ENCODE measurements around the gene ANK3. TPM values are rescaled to one million over a fixed set of nuclear protein-coding genes. Genes with fewer than 3 reads are reported as not detected.

Gene ANK3
- polyA plus RNA-seq, 3 donors: not detected

- no peak overlapping the region for H3K4me3 Mint-ChIP-seq
- H3K4me2 ChIP-seq (replicated peaks; ENCODE audit: extremely low read depth, low read length, poor library complexity, severe bottlenecking): no peak overlapping the region
- intact Hi-C loops (cut with micrococcal nuclease): loop anchor here in 1 of 2 donors (10.0 kb wide), 1 partner anchor 54 kb away; no protein-coding TSS in a partner anchor
Measured at GRCh38 chr10:60230892-60231291, 158.8 kb downstream of the ANK3 start.

GRCh38 chr10:60224066-60224705 is 165.5 kb downstream of the ANK3 start:
- H3K27me3 Mint-ChIP-seq (ENCODE audit: low read depth in 3 of 3): peaks cover 0 to 3% (median 0%) of the 10 kb centered on the region in 3 donors
- H3K4me3 Mint-ChIP-seq: no peak overlapping the region
- H3K9me3 Mint-ChIP-seq: no peaks in the 10 kb centered on the region
- no peaks in the 10 kb centered on the region for H3K36me3 Mint-ChIP-seq
- 93% methylated on average over 3 of the region's 8 CpGs for WGBS (ENCODE audit: insufficient coverage)
- H3K9ac ChIP-seq (ENCODE audit: insufficient read depth, low read length, poor library complexity, severe bottlenecking): no peak overlapping the region
- no peak overlapping the region for H3K4me3 ChIP-seq (replicated peaks in 1 of 3; ENCODE audit: low read depth in 2 of 3, low read length in 3 of 3)
- no peaks in the 10 kb centered on the region for H3K9me3 ChIP-seq (replicated peaks in 1 of 2; ENCODE audit: control insufficient read depth in 1 of 2, insufficient read depth in 1 of 2, low read length in 2 of 2)
- DNase-seq: no peak
- no peak overlapping the region for H3K4me2 ChIP-seq (replicated peaks; ENCODE audit: extremely low read depth, low read length, poor library complexity, severe bottlenecking)
- H3K4me1 ChIP-seq (ENCODE audit: control insufficient read depth in 1 of 2, insufficient read depth in 2 of 2, low read length in 2 of 2): no peaks in the 10 kb centered on the region
- no peak for TF ChIP-seq CTCF (IDR thresholded peaks at IDR 0.05)
- no peaks in the 10 kb centered on the region for H3K27me3 ChIP-seq (ENCODE audit: control insufficient read depth in 2 of 2, insufficient read depth in 2 of 2, low read length in 2 of 2)
- H3K27ac ChIP-seq (ENCODE audit: low read depth in 1 of 2, low read length in 2 of 2): no peak overlapping the region
- no peak overlapping the region for H2AFZ ChIP-seq (ENCODE audit: insufficient read depth, low read depth, low read length, poor library complexity, severe bottlenecking)
- H3K36me3 ChIP-seq (replicated peaks in 1 of 2; ENCODE audit: control insufficient read depth in 1 of 2, insufficient read depth in 2 of 2, low read length in 2 of 2): no peaks in the 10 kb centered on the region
- intact Hi-C loops (cut with micrococcal nuclease): no loop called here
- no peak overlapping the region for H3K27ac Mint-ChIP-seq
- H4K20me1 ChIP-seq (ENCODE audit: insufficient read depth, low read length): no peaks in the 10 kb centered on the region
- no peaks in the 10 kb centered on the region for H3K4me1 Mint-ChIP-seq
- H3K79me2 ChIP-seq (ENCODE audit: insufficient read depth, low read length): no peaks in the 10 kb centered on the region

More at GRCh38 chr10:60230892-60231291, 158.8 kb downstream of the ANK3 start:
- H3K36me3 ChIP-seq (replicated peaks in 1 of 2; ENCODE audit: control insufficient read depth in 1 of 2, insufficient read depth in 2 of 2, low read length in 2 of 2): no peaks in the 10 kb centered on the region
- Mint-ChIP-seq H3K9me3 (peaks cover 0 to 3% (median 0%) of the 10 kb centered on the region in 7 donors), H3K27ac (no peak overlapping the region), H3K36me3 (no peaks in the 10 kb centered on the region), H3K27me3 (ENCODE audit: low read depth in 3 of 3) (no peaks in the 10 kb centered on the region), H3K4me1 (peaks cover 10% of the 10 kb centered on the region)
- no peak overlapping the region for H2AFZ ChIP-seq (ENCODE audit: insufficient read depth, low read depth, low read length, poor library complexity, severe bottlenecking)
- no peak overlapping the region for H3K9ac ChIP-seq (ENCODE audit: insufficient read depth, low read length, poor library complexity, severe bottlenecking)
- H3K9me3 ChIP-seq (replicated peaks in 1 of 2; ENCODE audit: control insufficient read depth in 1 of 2, insufficient read depth in 1 of 2, low read length in 2 of 2): no peaks in the 10 kb centered on the region
- no peaks in the 10 kb centered on the region for H4K20me1 ChIP-seq (ENCODE audit: insufficient read depth, low read length)
- no peak for DNase-seq
- H3K27ac ChIP-seq (ENCODE audit: low read depth in 1 of 2, low read length in 2 of 2): no peak overlapping the region
- H3K4me3 ChIP-seq (replicated peaks in 1 of 3; ENCODE audit: low read depth in 2 of 3, low read length in 3 of 3): no peak overlapping the region
- TF ChIP-seq CTCF (IDR thresholded peaks at IDR 0.05): no peak
- peaks cover 0 to under 1% of the 10 kb centered on the region in 2 donors for H3K4me1 ChIP-seq (ENCODE audit: control insufficient read depth in 1 of 2, insufficient read depth in 2 of 2, low read length in 2 of 2)
- no peaks in the 10 kb centered on the region for H3K27me3 ChIP-seq (ENCODE audit: control insufficient read depth in 2 of 2, insufficient read depth in 2 of 2, low read length in 2 of 2)
- no peaks in the 10 kb centered on the region for H3K79me2 ChIP-seq (ENCODE audit: insufficient read depth, low read length)

Data from CD14-positive monocyte (primary cell).